HAP-1 (cell line): Measurements from ENCODE around the gene IPCEF1.

Experiments used
- DNase-seq, 2 experiments: peaks; one replicate each; pipeline ENCODE4 v3.0.0-alpha.2; 2016 to 2020; ENCODE audit warnings: low spot score in 2 of 2
- H3K27me3 ChIP-seq: fragments of 250-450 bp; sonication (Bioruptor Pico); 2 replicates; pipeline ENCODE4 v1.5.1; 2020; ENCODE audit warnings: low read depth, mild to moderate bottlenecking, moderate library complexity
- H3K36me3 ChIP-seq: fragments of 250-450 bp; sonication (Bioruptor Pico); replicated peaks from 2 replicates; pipeline ENCODE4 v1.5.1; 2020; ENCODE audit warnings: mild to moderate bottlenecking
- H3K4me1 ChIP-seq: fragments of 250-450 bp; sonication (Bioruptor Pico); 2 replicates; pipeline ENCODE4 v1.5.1; 2020; ENCODE audit warnings: mild to moderate bottlenecking
- H3K4me3 ChIP-seq: fragments of 250-450 bp; sonication (Bioruptor Pico); 2 replicates; pipeline ENCODE4 v1.5.1; 2020; ENCODE audit warnings: mild to moderate bottlenecking, moderate library complexity
- H3K9me3 ChIP-seq: fragments of 250-450 bp; sonication (Bioruptor Pico); 2 replicates; pipeline ENCODE4 v1.5.1; 2020; ENCODE audit warnings: mild to moderate bottlenecking, moderate library complexity
- in situ Hi-C: fragments of 300-500 bp; cut with MboI; formaldehyde crosslinking; loops from 3 replicates; pipeline ENCODE4 v1.14.3; 2020; ENCODE audit warnings: low sequenced_read_pairs, inconsistent platforms, mixed read lengths

Gene IPCEF1

GRCh38 chr6:154113392-154113791 is 243.2 kb downstream of the IPCEF1 start:
- Histone ChIP-seq H3K4me3 (no peak overlapping the region), H3K4me1 (no peaks in the 10 kb centered on the region), H3K36me3 (no peaks in the 10 kb centered on the region), H3K9me3 (no peaks in the 10 kb centered on the region), H3K27me3 (no peaks in the 10 kb centered on the region; the same call in 1 of the 2 replicates)
- DNase-seq = no peak
- in situ Hi-C loops = no loop called here

GRCh38 chr6:154112181-154112809 is 244.3 kb downstream of the IPCEF1 start:
- Histone ChIP-seq H3K4me1 (no peaks in the 10 kb centered on the region), H3K9me3 (no peaks in the 10 kb centered on the region), H3K4me3 (no peak overlapping the region), H3K27me3 (no peaks in the 10 kb centered on the region; the same call in 1 of the 2 replicates), H3K36me3 (no peaks in the 10 kb centered on the region)
- in situ Hi-C loops = no loop called here
- DNase-seq = no peak

- H3K9me3 ChIP-seq = no peaks in the 10 kb centered on the region
- no peaks in the 10 kb centered on the region; the same call in 1 of the 2 replicates for H3K27me3 ChIP-seq
- in situ Hi-C loops = no loop called here
- no peaks in the 10 kb centered on the region for H3K4me1 ChIP-seq
- no peaks in the 10 kb centered on the region for H3K36me3 ChIP-seq
- DNase-seq = no peak
- no peak overlapping the region for H3K4me3 ChIP-seq
Observed at GRCh38 chr6:154111025-154111424, 245.6 kb downstream of the IPCEF1 start.

GRCh38 chr6:154106251-154106650 is 250.4 kb downstream of the IPCEF1 start:
- in situ Hi-C loops = no loop called here
- Histone ChIP-seq H3K27me3 (no peaks in the 10 kb centered on the region; the same call in 1 of the 2 replicates), H3K4me1 (no peaks in the 10 kb centered on the region), H3K36me3 (no peaks in the 10 kb centered on the region), H3K4me3 (no peak overlapping the region), H3K9me3 (no peaks in the 10 kb centered on the region)
- no peak for DNase-seq
